Epithelial cell of esophagus (primary cell): ENCODE data around the gene HORMAD1.
"Not testable (repeated sequence)": the region's sequence is repeated elsewhere in the genome, so short reads cannot be mapped to it uniquely, and the experiment has no call there.

Source experiments
- DNase-seq: peaks from one replicate; pipeline ENCODE4 v3.0.0; 2010; ENCODE audit warnings: low read depth
- H3K4me3 ChIP-seq: 2 replicates; pipeline ENCODE4 v1.5.1; 2011; ENCODE audit warnings: mild to moderate bottlenecking, low read length, control low read depth
- CTCF ChIP-seq: IDR thresholded peaks from 2 replicates; pipeline ENCODE4 v1.5.1; 2011; ENCODE audit warnings: low read depth, mild to moderate bottlenecking, low read length, control low read depth, inconsistent platforms; ENCODE audit not compliant: insufficient read depth; ENCODE audit errors: missing control alignments

HORMAD1 gene

DNA sequence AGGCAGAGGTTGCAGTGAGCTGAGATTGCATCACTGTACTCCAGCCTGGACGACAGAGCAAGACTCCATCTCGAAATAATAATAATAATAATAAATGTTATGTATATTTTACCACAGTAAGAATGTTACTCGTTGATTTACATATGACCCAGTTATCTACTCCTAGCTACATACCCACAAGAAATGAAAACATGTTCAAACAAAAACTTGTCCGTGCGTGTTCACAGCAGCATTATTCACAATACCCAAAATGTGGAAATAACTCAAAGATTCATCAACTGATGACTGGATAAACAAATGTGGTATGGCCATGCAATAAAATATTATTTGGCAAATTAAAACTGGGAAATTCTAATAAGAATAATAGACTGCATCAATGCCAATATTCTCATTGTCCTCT lies 59.5 kb downstream of the HORMAD1 start:
- DNase-seq, result peak; percentile 93
- H3K4me3 ChIP-seq, result no peak overlapping the region
- no peak for TF ChIP-seq CTCF

GRCh38 chr1:150660584-150660983 lies 60.1 kb downstream of the HORMAD1 start:
- no peak overlapping the region for H3K4me3 ChIP-seq
- DNase-seq, result no peak
- TF ChIP-seq CTCF, result no peak

GRCh38 chr1:150657064-150657463 lies 63.6 kb downstream of the HORMAD1 start:
- H3K4me3 ChIP-seq, DNase-seq: not testable (repeated sequence)

- DNase-seq, H3K4me3 ChIP-seq: not testable (repeated sequence)
These were observed 66.1 kb downstream of the HORMAD1 start for GRCh38 chr1:150654635-150655034.

- H3K4me3 ChIP-seq, result no peak overlapping the region
- TF ChIP-seq CTCF, result no peak
- DNase-seq, result no peak
These were observed 70.5 kb downstream of the HORMAD1 start for GRCh38 chr1:150650193-150650592.

GRCh38 chr1:150649441-150650075 lies 71.1 kb downstream of the HORMAD1 start:
- TF ChIP-seq CTCF, result no peak
- no peak overlapping the region for H3K4me3 ChIP-seq
- DNase-seq, result no peak
